ENCODE measurements around the gene CLSTN3. TPM values are rescaled to one million over a fixed set of nuclear protein-coding genes. Genes with fewer than 3 reads are reported as not detected.

The CLSTN3 gene
- total and polyA plus RNA-seq, 10 of the 15 experiments (the other 5 are each of a cell fraction or from before 2014, with no cell fraction given) = 0.09 to 35.9 (median 11.3) TPM

GRCh38 chr12:7136676-7137075 lies 6.5 kb downstream of the CLSTN3 start:
- Histone ChIP-seq H3K9me3 (replicated peaks; ENCODE audit: control insufficient read depth, insufficient read depth, low read length) (no peaks in the 10 kb centered on the region; the same call in 2 of the 3 replicates), H3K4me3 (no peak overlapping the region), H3K9ac (ENCODE audit: control insufficient read depth, insufficient read depth, low read length) (no peak overlapping the region), H3K4me2 (ENCODE audit: control insufficient read depth, insufficient read depth) (no peak overlapping the region), H3K27ac (ENCODE audit: control insufficient read depth, insufficient read depth) (no peak overlapping the region), H4K20me1 (ENCODE audit: control insufficient read depth, insufficient read depth) (no peaks in the 10 kb centered on the region), H3K27me3 (replicated peaks in 1 of 2; ENCODE audit: control insufficient read depth in 2 of 2, insufficient read depth in 2 of 2, low read length in 1 of 2) (no peaks in the 10 kb centered on the region), H3K36me3 (ENCODE audit: control insufficient read depth in 2 of 2, insufficient read depth in 2 of 2, low read length in 1 of 2) (peaks cover 10 to 13% of the 10 kb centered on the region in 2 experiments; a peak in 3 of 4 replicates), H2AFZ (ENCODE audit: control insufficient read depth, low read depth, low read length) (no peak overlapping the region), H3K79me2 (ENCODE audit: control insufficient read depth, insufficient read depth, low read length) (no peaks in the 10 kb centered on the region), H3K4me1 (ENCODE audit: control insufficient read depth, insufficient read depth, low read length) (peaks cover under 1% of the 10 kb centered on the region)
- BruUV-seq (replicated peaks) = no TSS peak
- TF ChIP-seq TCF12 (IDR thresholded peaks at IDR 0.05; ENCODE audit: low read depth, low read length) (no peak), TCF7 (IDR thresholded peaks at IDR 0.05; ENCODE audit: borderline replicate concordance) (no peak), ZNF592 (IDR thresholded peaks at IDR 0.05) (no peak), NBN (IDR thresholded peaks at IDR 0.05) (no peak), SKIL (IDR thresholded peaks at IDR 0.05; ENCODE audit: low read depth, poor library complexity, severe bottlenecking) (no peak), FOXK2 (IDR thresholded peaks at IDR 0.05) (no peak), EP300 (IDR thresholded peaks at IDR 0.05; ENCODE audit: borderline replicate concordance in 1 of 2, control insufficient read depth in 1 of 2, low read depth in 2 of 2, low read length in 2 of 2) (no peak), CEBPZ (IDR thresholded peaks at IDR 0.05; ENCODE audit: low read depth, low read length) (no peak), NR2C1 (IDR thresholded peaks at IDR 0.05) (no peak), FOS (IDR thresholded peaks at IDR 0.05; ENCODE audit: borderline replicate concordance, extremely low read depth, insufficient read length) (no peak), EGR1 (IDR thresholded peaks at IDR 0.05; ENCODE audit: borderline replicate concordance in 1 of 2, low read depth in 2 of 2, low read length in 2 of 2) (no peak)
- ChIA-PET SMC1A (ENCODE audit: uncharacterized antibody, unreplicated experiment) (no interaction called here), POLR2A (no interaction called here), RAD21 (ENCODE audit: unreplicated experiment) (no interaction called here), CTCF (no interaction called here)
- in situ Hi-C loops (cut with MboI) = no loop called here
- DNase-seq (ENCODE audit: low read depth, low spot score) (no peak), FAIRE-seq (no peak), ATAC-seq (no peak)
- intact Hi-C loops (cut with micrococcal nuclease; ENCODE audit: unreplicated experiment) = no loop called here
- 77% methylated on average over 2 of the region's 3 CpGs for WGBS (ENCODE audit: insufficient coverage, insufficient replicate concordance, low lambda C conversion rate, missing lambda C conversion rate)
